Measurements from ENCODE around the gene PSEN2. TPM values are rescaled to one million over a fixed set of nuclear protein-coding genes. Genes with fewer than 3 reads are reported as not detected.

PSEN2 gene
- total RNA-seq, 1 experiment from 2014 or later, result 6.6 TPM

- no TSS peak for BruUV-seq (replicated peaks)
- Histone ChIP-seq H3K4me1 (ENCODE audit: insufficient read depth, low read length, poor library complexity, severe bottlenecking) (no peaks in the 10 kb centered on the region), H3K27me3 (replicated peaks; ENCODE audit: insufficient read depth, low read depth, low read length, poor library complexity) (no peaks in the 10 kb centered on the region), H3K9me3 (ENCODE audit: low read depth, low read length, poor library complexity, severe bottlenecking) (no peaks in the 10 kb centered on the region), H3K27ac (ENCODE audit: low read depth, low read length, poor library complexity, severe bottlenecking) (no peak overlapping the region), H3K36me3 (ENCODE audit: insufficient read depth, low read length, poor library complexity, severe bottlenecking) (no peaks in the 10 kb centered on the region), H3K4me3 (ENCODE audit: low read depth, low read length, poor library complexity, severe bottlenecking) (no peak overlapping the region)
- DNase-seq (ENCODE audit: low spot score), result no peak
- TF ChIP-seq EZH2 (IDR thresholded peaks at IDR 0.05; ENCODE audit: borderline replicate concordance, low read depth, low read length, poor library complexity, severe bottlenecking) (no peak), CTCF (conservative IDR thresholded peaks at IDR 0.05; ENCODE audit: low read depth, low read length) (no peak)
- intact Hi-C loops (cut with micrococcal nuclease; ENCODE audit: unreplicated experiment), result no loop called here
- ChIA-PET POLR2A (ENCODE audit: low non-redundant PET) (no interaction called here), CTCF (no interaction called here)
Measured at GRCh38 chr1:226873771-226874578, 3.6 kb downstream of the PSEN2 start.

- intact Hi-C loops (cut with micrococcal nuclease; ENCODE audit: unreplicated experiment), result no loop called here
- DNase-seq (ENCODE audit: low spot score), result no peak
- Histone ChIP-seq H3K4me3 (ENCODE audit: low read depth, low read length, poor library complexity, severe bottlenecking) (no peak overlapping the region), H3K27ac (ENCODE audit: low read depth, low read length, poor library complexity, severe bottlenecking) (no peak overlapping the region), H3K4me1 (ENCODE audit: insufficient read depth, low read length, poor library complexity, severe bottlenecking) (no peaks in the 10 kb centered on the region), H3K36me3 (ENCODE audit: insufficient read depth, low read length, poor library complexity, severe bottlenecking) (no peaks in the 10 kb centered on the region), H3K27me3 (replicated peaks; ENCODE audit: insufficient read depth, low read depth, low read length, poor library complexity) (no peaks in the 10 kb centered on the region), H3K9me3 (ENCODE audit: low read depth, low read length, poor library complexity, severe bottlenecking) (no peaks in the 10 kb centered on the region)
- POLR2A ChIA-PET (ENCODE audit: low non-redundant PET), result no interaction called here
- CTCF ChIA-PET, result no interaction called here
- TF ChIP-seq CTCF (conservative IDR thresholded peaks at IDR 0.05; ENCODE audit: low read depth, low read length), result no peak
- no peak for TF ChIP-seq EZH2 (IDR thresholded peaks at IDR 0.05; ENCODE audit: borderline replicate concordance, low read depth, low read length, poor library complexity, severe bottlenecking)
- no TSS peak for BruUV-seq (replicated peaks)
Measured at GRCh38 chr1:226874579-226875425, 4.4 kb downstream of the PSEN2 start.

DNA sequence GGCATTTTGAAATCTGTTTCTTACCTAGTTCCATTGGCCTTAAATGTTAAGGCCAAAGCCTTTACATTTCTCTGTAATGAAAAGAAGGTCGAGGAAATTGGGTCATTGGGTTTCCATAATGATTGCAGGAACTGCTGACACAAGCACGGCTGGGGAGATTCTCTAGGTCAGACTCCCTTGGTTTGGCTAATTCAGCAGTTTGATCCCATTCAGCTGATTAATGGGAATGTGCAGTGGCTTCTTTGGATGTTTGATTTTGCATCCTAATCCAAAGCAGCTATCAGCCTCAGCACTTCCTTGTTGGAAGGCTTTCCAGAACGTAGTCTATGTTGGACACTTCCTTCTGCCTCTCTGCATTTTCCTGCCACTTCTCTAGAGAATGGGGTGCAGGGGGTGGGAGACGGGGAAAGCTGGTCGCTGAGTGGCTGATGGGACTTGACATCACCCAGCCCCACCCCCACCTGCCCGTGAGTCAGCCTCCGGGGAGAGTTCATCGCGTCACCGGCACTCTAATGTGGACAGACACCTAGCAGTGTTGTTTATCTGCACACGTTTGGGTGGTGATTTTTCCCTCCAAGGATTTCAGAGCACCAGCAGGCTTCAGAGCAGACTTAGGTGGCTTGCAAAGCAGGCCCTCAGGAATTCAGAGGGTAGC lies 5.4 kb downstream of the PSEN2 start:
- no TSS peak for BruUV-seq (replicated peaks)
- ChIA-PET CTCF (no interaction called here), POLR2A (ENCODE audit: low non-redundant PET) (no interaction called here)
- no peak for TF ChIP-seq EZH2 (IDR thresholded peaks at IDR 0.05; ENCODE audit: borderline replicate concordance, low read depth, low read length, poor library complexity, severe bottlenecking)
- no peak for TF ChIP-seq CTCF (conservative IDR thresholded peaks at IDR 0.05; ENCODE audit: low read depth, low read length)
- Histone ChIP-seq H3K27me3 (replicated peaks; ENCODE audit: insufficient read depth, low read depth, low read length, poor library complexity) (no peaks in the 10 kb centered on the region), H3K4me3 (ENCODE audit: low read depth, low read length, poor library complexity, severe bottlenecking) (no peak overlapping the region), H3K27ac (ENCODE audit: low read depth, low read length, poor library complexity, severe bottlenecking) (no peak overlapping the region), H3K4me1 (ENCODE audit: insufficient read depth, low read length, poor library complexity, severe bottlenecking) (no peaks in the 10 kb centered on the region), H3K9me3 (ENCODE audit: low read depth, low read length, poor library complexity, severe bottlenecking) (no peaks in the 10 kb centered on the region), H3K36me3 (ENCODE audit: insufficient read depth, low read length, poor library complexity, severe bottlenecking) (no peaks in the 10 kb centered on the region)
- intact Hi-C loops (cut with micrococcal nuclease; ENCODE audit: unreplicated experiment), result no loop called here
- DNase-seq (ENCODE audit: low spot score), result no peak

Measured in A673 (cell line).